SK-N-SH (cell line): ENCODE measurements around the gene GADL1.

Source experiments
- CHD2 ChIP-seq: fragments of 150-350 bp; IDR thresholded peaks from 2 replicates; pipeline ENCODE4 v1.6.1; 2018; ENCODE audit warnings: low read length; ENCODE audit not compliant: partially characterized antibody
- EP300 ChIP-seq, 2 experiments: IDR thresholded peaks; 2 replicates each; pipeline versions ENCODE4 v1.4.0 to v1.6.1; 2012; ENCODE audit warnings: borderline replicate concordance in 1 of 2, low read depth in 1 of 2, low read length in 1 of 2
- RAD21 ChIP-seq: IDR thresholded peaks from 2 replicates; pipeline ENCODE4 v1.6.1; 2012; ENCODE audit warnings: mild to moderate bottlenecking, low read length
- SIN3A ChIP-seq: IDR thresholded peaks from 2 replicates; pipeline ENCODE4 v1.6.1; 2012; ENCODE audit warnings: low read depth, mild to moderate bottlenecking, low read length, moderate library complexity, borderline replicate concordance
- TF ChIP-seq, protein P1 (sequence below): fragments of 200-600 bp; sonication (generic); IDR thresholded peaks from 2 replicates; pipeline ENCODE4 v1.6.1; 2017; ENCODE audit warnings: antibody characterized with exemption, mild to moderate bottlenecking, moderate library complexity

GRCh38 chr3:30756218-30756617 lies 138.2 kb downstream of the GADL1 start:
- TF ChIP-seq CHD2 (no peak), RAD21 (no peak), EP300 (IDR thresholded peaks at IDR 0.05; ENCODE audit: borderline replicate concordance in 1 of 2, low read depth in 1 of 2, low read length in 1 of 2) (no peak), SIN3A (no peak)
- TF ChIP-seq, protein P1, sequence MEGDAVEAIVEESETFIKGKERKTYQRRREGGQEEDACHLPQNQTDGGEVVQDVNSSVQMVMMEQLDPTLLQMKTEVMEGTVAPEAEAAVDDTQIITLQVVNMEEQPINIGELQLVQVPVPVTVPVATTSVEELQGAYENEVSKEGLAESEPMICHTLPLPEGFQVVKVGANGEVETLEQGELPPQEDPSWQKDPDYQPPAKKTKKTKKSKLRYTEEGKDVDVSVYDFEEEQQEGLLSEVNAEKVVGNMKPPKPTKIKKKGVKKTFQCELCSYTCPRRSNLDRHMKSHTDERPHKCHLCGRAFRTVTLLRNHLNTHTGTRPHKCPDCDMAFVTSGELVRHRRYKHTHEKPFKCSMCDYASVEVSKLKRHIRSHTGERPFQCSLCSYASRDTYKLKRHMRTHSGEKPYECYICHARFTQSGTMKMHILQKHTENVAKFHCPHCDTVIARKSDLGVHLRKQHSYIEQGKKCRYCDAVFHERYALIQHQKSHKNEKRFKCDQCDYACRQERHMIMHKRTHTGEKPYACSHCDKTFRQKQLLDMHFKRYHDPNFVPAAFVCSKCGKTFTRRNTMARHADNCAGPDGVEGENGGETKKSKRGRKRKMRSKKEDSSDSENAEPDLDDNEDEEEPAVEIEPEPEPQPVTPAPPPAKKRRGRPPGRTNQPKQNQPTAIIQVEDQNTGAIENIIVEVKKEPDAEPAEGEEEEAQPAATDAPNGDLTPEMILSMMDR: no peak
